Gastroesophageal sphincter (tissue), 4 donors: ENCODE measurements around the gene SCUBE3. TPM values are rescaled to one million over a fixed set of nuclear protein-coding genes. Genes with fewer than 3 reads are reported as not detected.

Experiments
- ATAC-seq: fragments of 150-250 bp; one replicate; pipeline ENCODE4 v1.9.1; 2016; ENCODE audit warnings: mild to moderate bottlenecking, moderate library complexity
- H3K27ac ChIP-seq, 4 donors: fragments of 200-600 bp; sonication (generic) in 3 of 4; 1 replicate in 3 of 4; 2 replicates in 1 of 4; pipeline ENCODE4 v1.5.1; 2016 to 2019
- H3K27me3 ChIP-seq: fragments of 200-600 bp; sonication (generic); one replicate; pipeline ENCODE4 v1.5.1; 2019
- H3K36me3 ChIP-seq, 2 donors: fragments of 200-600 bp; sonication (generic); one replicate each; pipeline ENCODE4 v1.5.1; 2019; ENCODE audit warnings: control low read depth in 1 of 2
- H3K4me1 ChIP-seq, 3 donors: fragments of 200-600 bp; sonication (generic); 1 replicate in 2 of 3; 2 replicates in 1 of 3; pipeline ENCODE4 v1.5.1; 2016 to 2019; ENCODE audit warnings: control low read depth in 2 of 3
- H3K4me3 ChIP-seq, 2 donors: fragments of 200-600 bp; sonication (generic); one replicate each; pipeline ENCODE4 v1.5.1; 2019; ENCODE audit warnings: mild to moderate bottlenecking in 1 of 2, moderate library complexity in 1 of 2
- H3K9me3 ChIP-seq, 3 donors: fragments of 200-600 bp; sonication (generic); one replicate each; pipeline ENCODE4 v1.5.1; 2017 to 2019; ENCODE audit warnings: control low read depth in 2 of 3
- EP300 ChIP-seq: sonication (generic); formaldehyde crosslinking; IDR thresholded peaks from one replicate; pipeline ENCODE4 v1.6.1; 2017; ENCODE audit warnings: antibody characterized with exemption, mild to moderate bottlenecking
- POLR2A ChIP-seq, 2 donors: fragments of 450-650 bp; IDR thresholded peaks; one replicate each; pipeline ENCODE4 v1.6.1; 2017; ENCODE audit warnings: antibody characterized with exemption in 2 of 2, mild to moderate bottlenecking in 2 of 2, moderate library complexity in 1 of 2
- POLR2AphosphoS5 ChIP-seq: sonication (generic); formaldehyde crosslinking; IDR thresholded peaks from one replicate; pipeline ENCODE4 v1.6.1; 2017; ENCODE audit warnings: antibody characterized with exemption
- WGBS, 2 donors: methylation state at CpG; one replicate each; pipeline ENCODE4 v1.1.5; 2018; ENCODE audit warnings: low coverage in 1 of 2; 5-methylcytosine and 5-hydroxymethylcytosine counted together
- total RNA-seq, 4 donors: library from RNA; depleted of rRNA; stranded (reverse); fragments of >200 nt; gene quantifications; one replicate each; pipeline ENCODE4 v1.1.0, GENCODE V29; 2016
- TF ChIP-seq, protein P1 (sequence below), 4 experiments: fragments of 200-600 bp in 2 of 4; fragments of 450-650 bp in 2 of 4; sonication (generic) in 1 of 4; IDR thresholded peaks; one replicate each; pipeline ENCODE4 v1.5.1; 2017 to 2019; ENCODE audit warnings: antibody characterized with exemption in 4 of 4, mild to moderate bottlenecking in 2 of 4, moderate library complexity in 2 of 4

SCUBE3 gene
- total RNA-seq, 4 donors from 2014 or later: 1.4 to 7.2 (median 3.0) TPM

DNA sequence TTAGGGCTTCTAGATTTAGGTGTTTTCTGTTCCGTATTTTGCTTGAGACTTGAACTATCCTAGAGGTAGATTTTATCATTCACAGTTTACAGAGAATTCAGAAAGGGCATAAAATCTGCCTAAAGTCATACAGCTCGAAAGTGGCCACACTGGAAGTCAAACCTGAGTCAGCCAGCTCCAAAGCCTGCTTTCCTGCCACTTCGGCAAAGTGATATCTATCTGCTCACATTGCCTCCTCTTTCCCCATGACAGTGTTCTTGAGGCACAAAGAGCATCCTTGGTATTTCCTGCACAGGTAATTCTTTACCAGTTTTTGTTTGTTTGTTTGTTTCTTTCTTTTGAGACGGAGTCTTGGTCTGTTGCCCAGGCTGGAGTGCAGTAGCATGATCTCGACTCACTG is 19.4 kb upstream of the SCUBE3 start:
- no peak for ATAC-seq
- Histone ChIP-seq H3K27me3 (no peaks in the 10 kb centered on the region), H3K9me3 (no peaks in the 10 kb centered on the region), H3K27ac (no peak overlapping the region), H3K36me3 (no peaks in the 10 kb centered on the region), H3K4me3 (no peak overlapping the region), H3K4me1 (no peaks in the 10 kb centered on the region)
- 80 to 92% methylated on average over 5 of the region's 5 CpGs for WGBS, 2 donors
- TF ChIP-seq POLR2A (IDR thresholded peaks at IDR 0.05): no peak
- TF ChIP-seq, protein P1, sequence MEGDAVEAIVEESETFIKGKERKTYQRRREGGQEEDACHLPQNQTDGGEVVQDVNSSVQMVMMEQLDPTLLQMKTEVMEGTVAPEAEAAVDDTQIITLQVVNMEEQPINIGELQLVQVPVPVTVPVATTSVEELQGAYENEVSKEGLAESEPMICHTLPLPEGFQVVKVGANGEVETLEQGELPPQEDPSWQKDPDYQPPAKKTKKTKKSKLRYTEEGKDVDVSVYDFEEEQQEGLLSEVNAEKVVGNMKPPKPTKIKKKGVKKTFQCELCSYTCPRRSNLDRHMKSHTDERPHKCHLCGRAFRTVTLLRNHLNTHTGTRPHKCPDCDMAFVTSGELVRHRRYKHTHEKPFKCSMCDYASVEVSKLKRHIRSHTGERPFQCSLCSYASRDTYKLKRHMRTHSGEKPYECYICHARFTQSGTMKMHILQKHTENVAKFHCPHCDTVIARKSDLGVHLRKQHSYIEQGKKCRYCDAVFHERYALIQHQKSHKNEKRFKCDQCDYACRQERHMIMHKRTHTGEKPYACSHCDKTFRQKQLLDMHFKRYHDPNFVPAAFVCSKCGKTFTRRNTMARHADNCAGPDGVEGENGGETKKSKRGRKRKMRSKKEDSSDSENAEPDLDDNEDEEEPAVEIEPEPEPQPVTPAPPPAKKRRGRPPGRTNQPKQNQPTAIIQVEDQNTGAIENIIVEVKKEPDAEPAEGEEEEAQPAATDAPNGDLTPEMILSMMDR (IDR thresholded peaks at IDR 0.05): no peak
- TF ChIP-seq POLR2AphosphoS5: no peak
- no peak for TF ChIP-seq EP300

DNA sequence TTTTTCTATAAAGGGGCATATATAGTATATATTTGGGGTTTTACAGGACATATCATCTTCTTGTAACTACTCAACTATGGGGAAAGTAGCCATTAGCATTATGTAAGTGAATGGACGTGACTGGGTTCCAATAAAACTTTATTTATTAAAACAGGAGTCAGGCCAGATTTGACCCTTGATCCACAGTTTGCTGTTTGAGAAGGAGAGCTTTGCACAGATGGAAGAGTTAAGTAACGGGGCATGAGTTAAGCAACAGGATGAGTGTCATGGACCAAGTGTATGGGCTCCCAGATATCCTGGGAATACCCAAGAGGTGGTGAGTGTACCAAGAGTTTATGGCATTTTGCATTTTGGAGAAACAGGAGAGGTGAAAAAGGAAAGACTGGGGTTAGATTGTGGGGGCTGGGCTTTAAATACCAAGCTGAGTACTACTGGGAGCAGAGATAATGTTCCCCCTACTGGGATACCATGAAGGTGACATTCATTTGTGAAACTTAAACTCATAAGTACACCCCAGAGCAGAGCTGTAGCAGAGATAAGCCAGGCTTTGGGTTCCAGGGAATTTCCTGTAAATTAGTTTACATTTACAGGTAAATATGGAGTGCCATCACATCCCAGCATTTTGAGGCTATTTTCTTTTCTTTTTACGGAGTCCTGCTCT is 18.5 kb upstream of the SCUBE3 start:
- no peaks in the 10 kb centered on the region for H3K4me1 ChIP-seq
- TF ChIP-seq POLR2AphosphoS5 (no peak), POLR2A (IDR thresholded peaks at IDR 0.05) (no peak), EP300 (no peak)
- TF ChIP-seq, protein P1 (IDR thresholded peaks at IDR 0.05): no peak
- WGBS, 2 donors: 92 to 98% methylated on average over 2 to 3 of the region's 3 CpGs
- H3K9me3 ChIP-seq: no peaks in the 10 kb centered on the region
- no peak for ATAC-seq
- H3K27ac ChIP-seq: no peak overlapping the region
- no peaks in the 10 kb centered on the region for H3K27me3 ChIP-seq
- no peaks in the 10 kb centered on the region for H3K36me3 ChIP-seq
- no peak overlapping the region for H3K4me3 ChIP-seq

DNA sequence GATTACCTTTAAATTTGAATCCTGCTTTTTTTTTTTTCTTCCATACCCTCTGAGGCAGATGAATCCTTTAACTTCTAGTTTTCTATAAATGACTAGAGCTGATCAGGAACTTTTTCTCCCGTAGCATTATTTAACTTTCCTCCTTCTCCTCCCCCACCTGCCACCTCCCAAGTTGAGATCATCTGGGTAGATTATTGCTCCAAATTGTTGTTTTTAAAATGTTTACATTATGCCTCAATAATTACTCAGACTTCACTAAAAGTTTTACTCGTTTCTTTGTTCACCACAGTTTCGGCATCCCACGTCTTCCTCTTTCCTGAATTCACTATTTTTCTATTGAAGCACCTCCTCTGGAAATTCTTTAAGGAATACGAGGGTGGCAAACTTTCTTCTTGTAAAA is 16.6 kb upstream of the SCUBE3 start:
- no peaks in the 10 kb centered on the region for H3K9me3 ChIP-seq
- H3K27me3 ChIP-seq: no peaks in the 10 kb centered on the region
- H3K27ac ChIP-seq: no peak overlapping the region
- no peak for TF ChIP-seq POLR2A (IDR thresholded peaks at IDR 0.05)
- TF ChIP-seq EP300: no peak
- no peak overlapping the region for H3K4me3 ChIP-seq
- no peak for ATAC-seq
- H3K36me3 ChIP-seq: no peaks in the 10 kb centered on the region
- 67 to 78% methylated on average over 4 to 5 of the region's 5 CpGs for WGBS, 2 donors
- H3K4me1 ChIP-seq: no peaks in the 10 kb centered on the region

DNA sequence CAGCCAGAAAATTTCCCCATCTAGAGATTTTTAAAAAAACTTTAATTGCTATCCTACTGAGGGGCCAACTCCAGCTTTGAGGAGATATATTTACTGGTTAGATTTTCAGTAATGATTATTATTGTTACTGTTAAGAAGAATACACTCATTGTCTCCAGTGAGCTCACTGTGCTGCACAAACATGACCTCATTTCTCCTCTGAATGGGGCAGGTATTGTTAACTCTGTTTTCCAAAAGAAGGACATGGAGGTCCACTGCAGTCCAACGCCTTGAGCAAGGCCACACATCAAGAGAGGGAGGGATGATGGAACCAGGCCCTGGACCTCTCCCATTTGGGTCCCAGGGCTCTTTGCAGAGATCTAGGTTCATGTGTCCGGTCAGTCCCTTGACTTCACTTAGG is 13.9 kb upstream of the SCUBE3 start:
- no peak for ATAC-seq
- WGBS, 2 donors: 100% methylated on average over 1 of the region's 2 CpGs; no CpG with 5 or more reads in 1 of the 2 donors

DNA sequence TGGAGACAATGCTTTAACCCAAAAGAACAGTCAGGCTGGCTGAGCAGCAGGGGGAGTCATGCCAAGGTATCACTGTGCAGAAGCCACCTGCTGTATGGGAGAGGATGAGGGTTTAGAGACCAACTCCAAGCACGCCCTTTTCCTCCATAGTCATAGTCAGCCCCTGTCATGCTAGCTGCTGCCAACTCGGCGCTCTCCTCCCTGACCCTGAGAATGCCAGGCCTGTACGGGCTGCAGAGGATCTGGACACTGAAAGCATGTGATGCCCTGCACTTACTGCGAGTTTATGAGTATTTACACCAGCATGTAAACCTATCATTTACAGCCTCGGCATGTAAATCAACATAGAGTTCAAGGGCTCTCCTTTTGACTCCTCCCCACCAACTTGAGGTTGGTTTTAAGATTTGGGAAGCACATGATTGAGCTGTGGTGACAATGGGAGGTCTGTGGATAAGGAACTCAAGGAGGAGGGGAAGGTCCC is 11.7 kb upstream of the SCUBE3 start:
- Histone ChIP-seq H3K4me3 (no peak overlapping the region), H3K27ac (no peak overlapping the region), H3K9me3 (no peaks in the 10 kb centered on the region), H3K27me3 (no peaks in the 10 kb centered on the region), H3K4me1 (no peaks in the 10 kb centered on the region), H3K36me3 (no peaks in the 10 kb centered on the region)
- no peak for ATAC-seq
- WGBS, 2 donors: 75 to 81% methylated on average over 2 to 6 of the region's 6 CpGs
- no peak for TF ChIP-seq POLR2A (IDR thresholded peaks at IDR 0.05)
- no peak for TF ChIP-seq EP300
- TF ChIP-seq, protein P1 (IDR thresholded peaks at IDR 0.05): no peak
- TF ChIP-seq POLR2AphosphoS5: no peak

More for the DNA sequence above, 13.9 kb upstream of the SCUBE3 start:
- Histone ChIP-seq H3K4me3 (no peak overlapping the region), H3K4me1 (no peaks in the 10 kb centered on the region), H3K9me3 (no peaks in the 10 kb centered on the region), H3K27me3 (no peaks in the 10 kb centered on the region), H3K36me3 (no peaks in the 10 kb centered on the region), H3K27ac (no peak overlapping the region)
- TF ChIP-seq EP300: no peak
- no peak for TF ChIP-seq POLR2AphosphoS5
- TF ChIP-seq POLR2A (IDR thresholded peaks at IDR 0.05): no peak
- TF ChIP-seq, protein P1 (IDR thresholded peaks at IDR 0.05): no peak
